K562 (cell line): ENCODE measurements around the gene SIGMAR1. TPM values are rescaled to one million over a fixed set of nuclear protein-coding genes. Genes with fewer than 3 reads are reported as not detected.
A peak's percentile ranks its signal among the peaks of the same experiment; 100 is the strongest.

Experiments used
- FOXO4 ChIP-seq: fragments of 450-650 bp; formaldehyde crosslinking; IDR thresholded peaks from 2 replicates; pipeline ENCODE4 v1.4.0; 2020; ENCODE audit warnings: mild to moderate bottlenecking, moderate library complexity
- GATAD2A ChIP-seq: fragments of 450-650 bp; IDR thresholded peaks from 2 replicates; pipeline ENCODE4 v1.6.1; 2017
- GTF2E2 ChIP-seq: fragments of 200-800 bp; sonication (Bioruptor generic); IDR thresholded peaks from 2 replicates; pipeline ENCODE4 v1.6.1; 2016; ENCODE audit warnings: missing genetic modification characterization, missing compliant biosample characterization
- MTA1 ChIP-seq: fragments of 450-650 bp; IDR thresholded peaks from 2 replicates; pipeline ENCODE4 v1.6.1; 2017; ENCODE audit warnings: borderline replicate concordance
- MXD1 ChIP-seq: fragments of 250-450 bp; sonication (Bioruptor Pico); IDR thresholded peaks from 2 replicates; pipeline ENCODE4 v1.8.0; 2021; ENCODE audit warnings: borderline replicate concordance, mild to moderate bottlenecking, moderate library complexity; ENCODE audit not compliant: poor library complexity, severe bottlenecking
- PURB ChIP-seq: sonication (generic); formaldehyde crosslinking; IDR thresholded peaks from 2 replicates; pipeline ENCODE4 v1.9.0; 2021; ENCODE audit warnings: low read depth, mild to moderate bottlenecking, missing genetic modification reagents
- RFX7 ChIP-seq: fragments of 250-450 bp; sonication (Bioruptor Pico); IDR thresholded peaks from 2 replicates; pipeline ENCODE4 v1.5.1; 2021; ENCODE audit warnings: mild to moderate bottlenecking
- SMARCE1 ChIP-seq: fragments of 450-650 bp; IDR thresholded peaks from 2 replicates; pipeline ENCODE4 v1.7.1; 2016; ENCODE audit warnings: mild to moderate bottlenecking
- SMC3 ChIP-seq: conservative IDR thresholded peaks from 2 replicates; pipeline ENCODE4 v1.6.1; 2011; ENCODE audit warnings: low read depth, low read length, improper control_type of control experiment; ENCODE audit not compliant: insufficient read depth
- SRF ChIP-seq, 2 experiments: fragments of 250-450, 450-650 bp in 1 of 2; sonication (Bioruptor Pico) in 1 of 2; sonication (generic) in 1 of 2; formaldehyde crosslinking; IDR thresholded peaks; 2 replicates each; pipeline versions ENCODE4 v1.5.0 to v1.5.1; 2020 to 2022; ENCODE audit warnings: mild to moderate bottlenecking in 1 of 2, missing genetic modification reagents in 1 of 2
- UBTF ChIP-seq, 2 experiments: IDR thresholded peaks; 2 replicates each; pipeline ENCODE4 v1.6.1; 2012; ENCODE audit warnings: improper control_type of control experiment in 2 of 2, low read depth in 2 of 2, low read length in 2 of 2, borderline replicate concordance in 1 of 2
- VEZF1 ChIP-seq: fragments of 200-800 bp; sonication (Bioruptor generic); IDR thresholded peaks from 2 replicates; pipeline ENCODE4 v1.6.1; 2017; ENCODE audit warnings: missing genetic modification characterization, missing compliant biosample characterization
- polyA plus RNA-seq, 8 experiments: library from polyadenylated mRNA; depleted of rRNA in 4 of 8; stranded (reverse) in 5 of 8; unstranded in 3 of 8; fragments of >200 nt; fragmentation: Nextera tagmentation in 2 of 8; fragmentation: Illumina TruSeq in 1 of 8; extraction: Ambion mirVana in 2 of 8; extraction: Trizol in 1 of 8; gene quantifications; 2 replicates each; pipeline versions ENCODE4 v1.2.1 to v1.2.3, GENCODE V29; 2011 to 2014; ENCODE audit warnings: inconsistent platforms in 1 of 8, missing spikeins in 1 of 8
- total RNA-seq, 7 experiments: library from RNA; depleted of rRNA in 6 of 7; stranded (reverse); fragments of >200 nt in 6 of 7; fragmentation: Illumina TruSeq in 2 of 7; extraction: Trizol in 2 of 7; gene quantifications; 2 replicates each; pipeline versions ENCODE4 v1.2.1 to v1.2.3, GENCODE V29; 2011 to 2021; ENCODE audit warnings: low replicate concordance in 1 of 7

SIGMAR1 gene
- total and polyA plus RNA-seq, 9 of the 15 experiments (the other 6 are each of a cell fraction or from before 2014, with no cell fraction given): 6.9 to 80.0 (median 35.2) TPM

- TF ChIP-seq UBTF (IDR thresholded peaks at IDR 0.05; ENCODE audit: borderline replicate concordance in 1 of 2, low read depth in 2 of 2, low read length in 2 of 2): 0 out of 4 replicates have a peak, but pooled peaks of 1 of the 2 experiments have one; percentile 34
- TF ChIP-seq SMARCE1: peak; percentile 48; the same call in 1 of the 2 replicates
- peak in 1 of 2 experiments; percentile 68; a peak in 1 of 4 replicates for TF ChIP-seq SRF (CRISPR knock-in tag; IDR thresholded peaks at IDR 0.05)
- TF ChIP-seq MTA1: no peak
- TF ChIP-seq SMC3: peak; percentile 29; the same call in 1 of the 2 replicates
- TF ChIP-seq VEZF1 (CRISPR knock-in tag): no peak
- TF ChIP-seq GATAD2A: no peak
- no peak for TF ChIP-seq RFX7 (CRISPR knock-in tag)
- TF ChIP-seq GTF2E2 (tag): no peak
- TF ChIP-seq PURB: no peak
- TF ChIP-seq FOXO4 (CRISPR knock-in tag): no peak
- no peak for TF ChIP-seq MXD1
Observed at GRCh38 chr9:34664281-34665066, 26.9 kb upstream of the SIGMAR1 start (continued).
